Measurements from ENCODE around the gene WDR4.
"Not testable (repeated sequence)": the region's sequence is repeated elsewhere in the genome, so short reads cannot be mapped to it uniquely, and the experiment has no call there.

- TF ChIP-seq CTCF (IDR thresholded peaks at IDR 0.05; ENCODE audit: low read depth, low read length, missing input control); TAF1 (conservative IDR thresholded peaks at IDR 0.05); RAD21 (IDR thresholded peaks at IDR 0.05); REST (IDR thresholded peaks at IDR 0.05); FOXA1 (IDR thresholded peaks at IDR 0.05); ZBTB33 (IDR thresholded peaks at IDR 0.05); YY1 (IDR thresholded peaks at IDR 0.05); JUND (IDR thresholded peaks at IDR 0.05); EGR1 (IDR thresholded peaks at IDR 0.05; ENCODE audit: low read depth in 2 of 2); RXRA (IDR thresholded peaks at IDR 0.05); MAX (IDR thresholded peaks at IDR 0.05): not testable (repeated sequence)
Measured at GRCh38 chr21:42911920-42912319, 32.6 kb upstream of the WDR4 start.

All from liver (tissue), 3 donors.